Body of pancreas (tissue), 4 donors: ENCODE results near the gene DIAPH3. TPM values are rescaled to one million over a fixed set of nuclear protein-coding genes. Genes with fewer than 3 reads are reported as not detected.

ENCODE experiments used
- ATAC-seq: fragments of 150-250 bp; one replicate; pipeline ENCODE4 v1.9.1; 2016
- DNase-seq, 4 donors: peaks; one replicate each; pipeline ENCODE4 v3.0.0-alpha.2; 2019
- H3K27ac ChIP-seq, 4 donors: fragments of 200-600 bp; sonication (generic); 1 replicate in 3 of 4; 2 replicates in 1 of 4; pipeline versions ENCODE4 v1.5.1 to v1.6.1; 2016 to 2019; ENCODE audit warnings: mild to moderate bottlenecking in 1 of 4, mixed read lengths in 1 of 4, moderate library complexity in 1 of 4
- H3K27me3 ChIP-seq, 2 donors: fragments of 200-600 bp; sonication (generic); one replicate each; pipeline ENCODE4 v1.6.0; 2016; ENCODE audit warnings: mild to moderate bottlenecking in 1 of 2
- H3K36me3 ChIP-seq, 2 donors: fragments of 200-600 bp; sonication (generic); replicated peaks in 1 of 2; 2 replicates each; pipeline ENCODE4 v1.5.1; 2016; ENCODE audit warnings: low read depth in 2 of 2; ENCODE audit not compliant: insufficient read depth in 1 of 2
- H3K4me1 ChIP-seq: fragments of 200-600 bp; sonication (generic); one replicate; pipeline ENCODE4 v1.6.0; 2016
- H3K4me3 ChIP-seq, 2 donors: fragments of 200-600 bp; sonication (generic); 1 replicate in 1 of 2; 2 replicates in 1 of 2; pipeline ENCODE4 v1.5.1; 2016 to 2019
- H3K9me3 ChIP-seq, 3 donors: fragments of 200-600 bp; sonication (generic); 1 replicate in 2 of 3; 2 replicates in 1 of 3; pipeline ENCODE4 v1.5.1; 2016
- CTCF ChIP-seq, 7 experiments: fragments of 450-650 bp in 4 of 7; fragments of 200-600 bp in 3 of 7; sonication (generic) in 3 of 7; IDR thresholded peaks; one replicate each; pipeline ENCODE4 v1.5.1; 2016 to 2019; ENCODE audit warnings: antibody characterized with exemption in 7 of 7
- POLR2A ChIP-seq, 3 donors: fragments of 450-650 bp; IDR thresholded peaks; one replicate each; pipeline ENCODE4 v1.6.1; 2016; ENCODE audit warnings: antibody characterized with exemption in 3 of 3, mild to moderate bottlenecking in 2 of 3
- WGBS, 2 donors: methylation state at CpG; one replicate each; pipeline ENCODE4 v1.1.5; 2017; 5-methylcytosine and 5-hydroxymethylcytosine counted together
- intact Hi-C: fragments of 100-400 bp; cut with DNase I; formaldehyde crosslinking; loops from one replicate; pipeline ENCODE4 v1.15.1; 2023
- total RNA-seq, 2 donors: library from RNA; depleted of rRNA; stranded (reverse); fragments of >200 nt; gene quantifications; one replicate each; pipeline ENCODE4 v1.1.0, GENCODE V29; 2016

Gene DIAPH3
- total RNA-seq, 2 donors from 2014 or later: 0.33 to 0.78 TPM

DNA sequence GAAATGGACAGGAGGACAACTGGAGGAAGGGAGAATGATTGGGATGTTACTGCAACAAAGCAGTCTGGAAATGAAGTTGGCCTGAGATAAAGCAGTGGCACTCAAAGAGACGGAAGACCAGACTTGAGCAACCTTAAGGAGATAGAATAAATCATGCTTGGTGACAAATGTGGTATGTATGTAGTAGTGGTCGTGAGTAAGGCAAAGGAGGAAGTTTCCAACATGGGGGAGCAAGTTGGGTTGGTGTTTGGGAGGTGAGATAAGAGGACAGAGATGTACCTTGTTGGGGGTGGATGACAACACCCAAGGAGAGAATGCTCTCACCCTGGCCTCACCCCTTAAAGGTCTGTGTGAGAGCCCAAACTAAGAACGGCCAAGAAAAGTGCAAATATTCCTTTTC, 420.5 kb downstream of the DIAPH3 start:
- peaks cover 5% of the 10 kb centered on the region for H3K4me1 ChIP-seq
- TF ChIP-seq POLR2A (IDR thresholded peaks at IDR 0.05) (no peak), CTCF (IDR thresholded peaks at IDR 0.05) (no peak)
- DNase-seq: no peak
- H3K27me3 ChIP-seq: no peaks in the 10 kb centered on the region
- no peak for ATAC-seq
- intact Hi-C loops: no loop called here
- no peak overlapping the region for H3K27ac ChIP-seq
- H3K36me3 ChIP-seq: no peaks in the 10 kb centered on the region
- 71 to 80% methylated on average over 3 of the region's 3 CpGs for WGBS, 2 donors
- H3K9me3 ChIP-seq: no peaks in the 10 kb centered on the region
- H3K4me3 ChIP-seq: no peak overlapping the region

DNA sequence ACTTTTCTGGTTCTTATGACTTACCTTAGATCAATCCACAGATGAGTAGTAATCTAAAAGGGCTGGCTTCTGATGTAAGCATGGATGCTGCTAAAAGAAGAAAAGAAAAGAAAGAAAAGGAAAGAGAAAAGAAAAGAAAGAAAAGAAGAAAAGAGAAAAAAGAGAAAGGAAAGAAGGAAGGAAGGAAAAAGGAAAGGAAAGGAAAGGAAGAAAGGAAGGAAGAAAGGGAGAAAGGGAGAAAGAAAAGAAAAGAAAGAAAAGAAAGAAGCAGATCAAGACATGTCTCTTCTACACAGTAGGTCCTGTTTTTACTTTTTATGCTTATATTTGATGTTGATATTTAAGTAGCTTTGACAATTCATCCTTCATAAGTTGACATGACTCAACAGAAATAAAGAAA, 421.3 kb downstream of the DIAPH3 start:
- Histone ChIP-seq H3K36me3 (no peaks in the 10 kb centered on the region), H3K4me1 (peaks cover 5% of the 10 kb centered on the region), H3K27ac (no peak overlapping the region), H3K9me3 (no peaks in the 10 kb centered on the region), H3K27me3 (no peaks in the 10 kb centered on the region), H3K4me3 (no peak overlapping the region)
- TF ChIP-seq CTCF (IDR thresholded peaks at IDR 0.05) (no peak), POLR2A (IDR thresholded peaks at IDR 0.05) (no peak)
- no peak for ATAC-seq
- intact Hi-C loops: no loop called here
- DNase-seq: no peak

- TF ChIP-seq CTCF (IDR thresholded peaks at IDR 0.05) (no peak), POLR2A (IDR thresholded peaks at IDR 0.05) (no peak)
- Histone ChIP-seq H3K4me3 (no peak overlapping the region), H3K9me3 (no peaks in the 10 kb centered on the region), H3K4me1 (no peaks in the 10 kb centered on the region), H3K27ac (no peak overlapping the region), H3K27me3 (no peaks in the 10 kb centered on the region), H3K36me3 (no peaks in the 10 kb centered on the region)
- 89 to 93% methylated on average over 5 of the region's 5 CpGs for WGBS, 2 donors
- no peak for ATAC-seq
- no peak for DNase-seq
- intact Hi-C loops: no loop called here
Observed at GRCh38 chr13:59738921-59739320, 424.8 kb downstream of the DIAPH3 start.

GRCh38 chr13:59734393-59734792, 429.3 kb downstream of the DIAPH3 start:
- ATAC-seq (no peak), DNase-seq (no peak)
- no peaks in the 10 kb centered on the region for H3K4me1 ChIP-seq
- intact Hi-C loops: no loop called here
- no peak overlapping the region for H3K4me3 ChIP-seq
- no peaks in the 10 kb centered on the region for H3K36me3 ChIP-seq
- H3K27ac ChIP-seq: no peak overlapping the region
- no peaks in the 10 kb centered on the region for H3K9me3 ChIP-seq
- TF ChIP-seq POLR2A (IDR thresholded peaks at IDR 0.05): no peak
- no peak for TF ChIP-seq CTCF (IDR thresholded peaks at IDR 0.05)
- no peaks in the 10 kb centered on the region for H3K27me3 ChIP-seq
- 58 to 61% methylated on average over 6 of the region's 6 CpGs for WGBS, 2 donors

- WGBS, 2 donors: 94 to 95% methylated on average over 2 of the region's 2 CpGs
- intact Hi-C loops: no loop called here
- H3K4me3 ChIP-seq: no peak overlapping the region
Observed at GRCh38 chr13:59733744-59734143, 430.0 kb downstream of the DIAPH3 start.

More at GRCh38 chr13:59733744-59734143, 430.0 kb downstream of the DIAPH3 start:
- Histone ChIP-seq H3K27ac (no peak overlapping the region), H3K36me3 (no peaks in the 10 kb centered on the region), H3K4me1 (no peaks in the 10 kb centered on the region), H3K27me3 (no peaks in the 10 kb centered on the region), H3K9me3 (no peaks in the 10 kb centered on the region)
- no peak for TF ChIP-seq CTCF (IDR thresholded peaks at IDR 0.05)
- TF ChIP-seq POLR2A (IDR thresholded peaks at IDR 0.05): no peak
- DNase-seq (no peak), ATAC-seq (no peak)
